ENCODE measurements around the gene SCO2.

SCO2 gene

GRCh38 chr22:50525104-50525857 is at the start of gene SCO2 (continued):
- TF ChIP-seq PRDM1 (tag by site-specific recombination; IDR thresholded peaks at IDR 0.05) (no peak), ZNF777 (tag by site-specific recombination; IDR thresholded peaks at IDR 0.05; ENCODE audit: borderline replicate concordance) (no peak), ZBTB44 (tag by site-specific recombination; IDR thresholded peaks at IDR 0.05) (no peak; the same call in 1 of the 2 replicates), ZNF157 (tag by site-specific recombination; IDR thresholded peaks at IDR 0.05) (no peak), PRDM6 (tag by site-specific recombination; IDR thresholded peaks at IDR 0.05) (no peak), ZNF510 (tag by site-specific recombination; IDR thresholded peaks at IDR 0.05; ENCODE audit: insufficient replicate concordance) (no peak), ZNF561 (tag by site-specific recombination; IDR thresholded peaks at IDR 0.05; ENCODE audit: borderline replicate concordance) (peak; percentile 48), ZNF23 (tag by site-specific recombination; IDR thresholded peaks at IDR 0.05; ENCODE audit: borderline replicate concordance) (no peak), ZFP3 (tag by site-specific recombination; IDR thresholded peaks at IDR 0.05; ENCODE audit: low read depth) (no peak), ZNF555 (tag by site-specific recombination; conservative IDR thresholded peaks at IDR 0.05) (no peak), ZNF37A (tag by site-specific recombination; IDR thresholded peaks at IDR 0.05) (no peak), GFI1B (tag by site-specific recombination; IDR thresholded peaks at IDR 0.05) (no peak), ZNF202 (tag by site-specific recombination; IDR thresholded peaks at IDR 0.05; ENCODE audit: borderline replicate concordance) (no peak), ZNF571 (tag by site-specific recombination; IDR thresholded peaks at IDR 0.05) (no peak), ZNF19 (tag by site-specific recombination; IDR thresholded peaks at IDR 0.05; ENCODE audit: low read depth) (no peak), SP2 (tag by site-specific recombination; IDR thresholded peaks at IDR 0.05) (peak; percentile 81), ZNF529 (tag by site-specific recombination; IDR thresholded peaks at IDR 0.05; ENCODE audit: insufficient replicate concordance) (no peak), ZBTB10 (tag by site-specific recombination; IDR thresholded peaks at IDR 0.05) (peak; percentile 67; the same call in 1 of the 2 replicates)
- TF ChIP-seq, protein P1, sequence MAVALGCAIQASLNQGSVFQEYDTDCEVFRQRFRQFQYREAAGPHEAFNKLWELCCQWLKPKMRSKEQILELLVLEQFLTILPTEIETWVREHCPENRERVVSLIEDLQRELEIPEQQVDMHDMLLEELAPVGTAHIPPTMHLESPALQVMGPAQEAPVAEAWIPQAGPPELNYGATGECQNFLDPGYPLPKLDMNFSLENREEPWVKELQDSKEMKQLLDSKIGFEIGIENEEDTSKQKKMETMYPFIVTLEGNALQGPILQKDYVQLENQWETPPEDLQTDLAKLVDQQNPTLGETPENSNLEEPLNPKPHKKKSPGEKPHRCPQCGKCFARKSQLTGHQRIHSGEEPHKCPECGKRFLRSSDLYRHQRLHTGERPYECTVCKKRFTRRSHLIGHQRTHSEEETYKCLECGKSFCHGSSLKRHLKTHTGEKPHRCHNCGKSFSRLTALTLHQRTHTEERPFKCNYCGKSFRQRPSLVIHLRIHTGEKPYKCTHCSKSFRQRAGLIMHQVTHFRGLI (tag by site-specific recombination; IDR thresholded peaks at IDR 0.05), result peak; percentile 35; the same call in 1 of the 2 replicates
- TF ChIP-seq, protein P2, sequence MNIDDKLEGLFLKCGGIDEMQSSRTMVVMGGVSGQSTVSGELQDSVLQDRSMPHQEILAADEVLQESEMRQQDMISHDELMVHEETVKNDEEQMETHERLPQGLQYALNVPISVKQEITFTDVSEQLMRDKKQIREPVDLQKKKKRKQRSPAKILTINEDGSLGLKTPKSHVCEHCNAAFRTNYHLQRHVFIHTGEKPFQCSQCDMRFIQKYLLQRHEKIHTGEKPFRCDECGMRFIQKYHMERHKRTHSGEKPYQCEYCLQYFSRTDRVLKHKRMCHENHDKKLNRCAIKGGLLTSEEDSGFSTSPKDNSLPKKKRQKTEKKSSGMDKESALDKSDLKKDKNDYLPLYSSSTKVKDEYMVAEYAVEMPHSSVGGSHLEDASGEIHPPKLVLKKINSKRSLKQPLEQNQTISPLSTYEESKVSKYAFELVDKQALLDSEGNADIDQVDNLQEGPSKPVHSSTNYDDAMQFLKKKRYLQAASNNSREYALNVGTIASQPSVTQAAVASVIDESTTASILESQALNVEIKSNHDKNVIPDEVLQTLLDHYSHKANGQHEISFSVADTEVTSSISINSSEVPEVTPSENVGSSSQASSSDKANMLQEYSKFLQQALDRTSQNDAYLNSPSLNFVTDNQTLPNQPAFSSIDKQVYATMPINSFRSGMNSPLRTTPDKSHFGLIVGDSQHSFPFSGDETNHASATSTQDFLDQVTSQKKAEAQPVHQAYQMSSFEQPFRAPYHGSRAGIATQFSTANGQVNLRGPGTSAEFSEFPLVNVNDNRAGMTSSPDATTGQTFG (tag by site-specific recombination; IDR thresholded peaks at IDR 0.05; ENCODE audit: borderline replicate concordance), result no peak
- TF ChIP-seq, protein P3, sequence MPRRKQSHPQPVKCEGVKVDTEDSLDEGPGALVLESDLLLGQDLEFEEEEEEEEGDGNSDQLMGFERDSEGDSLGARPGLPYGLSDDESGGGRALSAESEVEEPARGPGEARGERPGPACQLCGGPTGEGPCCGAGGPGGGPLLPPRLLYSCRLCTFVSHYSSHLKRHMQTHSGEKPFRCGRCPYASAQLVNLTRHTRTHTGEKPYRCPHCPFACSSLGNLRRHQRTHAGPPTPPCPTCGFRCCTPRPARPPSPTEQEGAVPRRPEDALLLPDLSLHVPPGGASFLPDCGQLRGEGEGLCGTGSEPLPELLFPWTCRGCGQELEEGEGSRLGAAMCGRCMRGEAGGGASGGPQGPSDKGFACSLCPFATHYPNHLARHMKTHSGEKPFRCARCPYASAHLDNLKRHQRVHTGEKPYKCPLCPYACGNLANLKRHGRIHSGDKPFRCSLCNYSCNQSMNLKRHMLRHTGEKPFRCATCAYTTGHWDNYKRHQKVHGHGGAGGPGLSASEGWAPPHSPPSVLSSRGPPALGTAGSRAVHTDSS (tag by site-specific recombination; IDR thresholded peaks at IDR 0.05), result no peak
- TF ChIP-seq, protein P4, sequence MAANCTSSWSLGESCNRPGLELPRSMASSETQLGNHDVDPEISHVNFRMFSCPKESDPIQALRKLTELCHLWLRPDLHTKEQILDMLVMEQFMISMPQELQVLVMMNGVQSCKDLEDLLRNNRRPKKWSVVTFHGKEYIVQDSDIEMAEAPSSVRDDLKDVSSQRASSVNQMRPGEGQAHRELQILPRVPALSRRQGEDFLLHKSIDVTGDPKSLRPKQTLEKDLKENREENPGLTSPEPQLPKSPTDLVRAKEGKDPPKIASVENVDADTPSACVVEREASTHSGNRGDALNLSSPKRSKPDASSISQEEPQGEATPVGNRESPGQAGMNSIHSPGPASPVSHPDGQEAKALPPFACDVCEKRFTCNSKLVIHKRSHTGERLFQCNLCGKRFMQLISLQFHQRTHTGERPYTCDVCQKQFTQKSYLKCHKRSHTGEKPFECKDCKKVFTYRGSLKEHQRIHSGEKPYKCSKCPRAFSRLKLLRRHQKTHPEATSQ (tag by site-specific recombination; IDR thresholded peaks at IDR 0.05), result peak; percentile 31; the same call in 1 of the 2 replicates
- TF ChIP-seq, protein P5, sequence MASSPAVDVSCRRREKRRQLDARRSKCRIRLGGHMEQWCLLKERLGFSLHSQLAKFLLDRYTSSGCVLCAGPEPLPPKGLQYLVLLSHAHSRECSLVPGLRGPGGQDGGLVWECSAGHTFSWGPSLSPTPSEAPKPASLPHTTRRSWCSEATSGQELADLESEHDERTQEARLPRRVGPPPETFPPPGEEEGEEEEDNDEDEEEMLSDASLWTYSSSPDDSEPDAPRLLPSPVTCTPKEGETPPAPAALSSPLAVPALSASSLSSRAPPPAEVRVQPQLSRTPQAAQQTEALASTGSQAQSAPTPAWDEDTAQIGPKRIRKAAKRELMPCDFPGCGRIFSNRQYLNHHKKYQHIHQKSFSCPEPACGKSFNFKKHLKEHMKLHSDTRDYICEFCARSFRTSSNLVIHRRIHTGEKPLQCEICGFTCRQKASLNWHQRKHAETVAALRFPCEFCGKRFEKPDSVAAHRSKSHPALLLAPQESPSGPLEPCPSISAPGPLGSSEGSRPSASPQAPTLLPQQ (tag by site-specific recombination; IDR thresholded peaks at IDR 0.05), result peak; percentile 78; the same call in 1 of the 2 replicates
